H9 (cell line): ENCODE measurements around the gene SEBOX. TPM values are rescaled to one million over a fixed set of nuclear protein-coding genes. Genes with fewer than 3 reads are reported as not detected.

Source experiments
- DNase-seq: peaks from one replicate; pipeline ENCODE4 v3.0.0-alpha.2; 2017
- H2AFZ ChIP-seq: one replicate; pipeline ENCODE4 v1.6.1; 2013; ENCODE audit warnings: mild to moderate bottlenecking, low read length, control low read depth, moderate library complexity
- H2AK5ac ChIP-seq: 2 replicates; pipeline ENCODE4 v1.6.1; 2013; ENCODE audit warnings: low read length, control low read depth, mixed read lengths; ENCODE audit not compliant: insufficient read length
- H2BK120ac ChIP-seq: one replicate; pipeline ENCODE4 v1.6.1; 2013; ENCODE audit warnings: low read depth, mild to moderate bottlenecking, low read length, control low read depth, inconsistent platforms; ENCODE audit not compliant: poor library complexity, severe bottlenecking
- H2BK12ac ChIP-seq: 2 replicates; pipeline ENCODE4 v1.6.1; 2013; ENCODE audit warnings: low read length, control low read depth, mixed read lengths, low read depth; ENCODE audit not compliant: insufficient read length
- H2BK15ac ChIP-seq: 2 replicates; pipeline ENCODE4 v1.6.1; 2013; ENCODE audit warnings: low read depth, low read length, control low read depth
- H2BK20ac ChIP-seq: one replicate; pipeline ENCODE4 v1.6.1; 2013; ENCODE audit warnings: low read depth, mild to moderate bottlenecking, low read length, control low read depth, inconsistent platforms; ENCODE audit not compliant: poor library complexity, severe bottlenecking
- H2BK5ac ChIP-seq: 2 replicates; pipeline ENCODE4 v1.6.1; 2013; ENCODE audit warnings: low read length, control low read depth, mixed read lengths; ENCODE audit not compliant: insufficient read length
- H3K14ac ChIP-seq: 2 replicates; pipeline ENCODE4 v1.6.1; 2013; ENCODE audit warnings: low read length, control low read depth; ENCODE audit not compliant: insufficient read depth
- H3K18ac ChIP-seq: 2 replicates; pipeline ENCODE4 v1.6.1; 2013; ENCODE audit warnings: low read depth, mild to moderate bottlenecking, mixed read lengths, low read length, control low read depth; ENCODE audit not compliant: insufficient read length
- H3K23ac ChIP-seq: 2 replicates; pipeline ENCODE4 v1.6.1; 2013; ENCODE audit warnings: low read length, control low read depth, mixed read lengths, low read depth; ENCODE audit not compliant: insufficient read length
- H3K23me2 ChIP-seq: 2 replicates; pipeline ENCODE4 v1.6.1; 2013; ENCODE audit warnings: low read depth, mild to moderate bottlenecking, mixed read lengths, low read length, control low read depth; ENCODE audit not compliant: insufficient read length, poor library complexity, severe bottlenecking
- H3K27ac ChIP-seq: 2 replicates; pipeline ENCODE4 v1.5.1; 2013; ENCODE audit warnings: low read length, control low read depth, mixed read lengths, low read depth; ENCODE audit not compliant: insufficient read length
- H3K27me3 ChIP-seq: 2 replicates; pipeline ENCODE4 v1.6.1; 2013; ENCODE audit warnings: low read length, control low read depth, inconsistent platforms; ENCODE audit not compliant: insufficient read depth
- H3K4ac ChIP-seq: 2 replicates; pipeline ENCODE4 v1.6.1; 2013; ENCODE audit warnings: low read depth, mild to moderate bottlenecking, control low read depth, inconsistent platforms, low read length, moderate library complexity
- H3K4me1 ChIP-seq: 2 replicates; pipeline ENCODE4 v1.6.1; 2013; ENCODE audit warnings: low read length, control low read depth, inconsistent platforms; ENCODE audit not compliant: insufficient read depth
- H3K4me2 ChIP-seq: 2 replicates; pipeline ENCODE4 v1.6.1; 2013; ENCODE audit warnings: low read length, control low read depth, mixed read lengths; ENCODE audit not compliant: insufficient read length, insufficient read depth
- H3K56ac ChIP-seq: 2 replicates; pipeline ENCODE4 v1.6.1; 2013; ENCODE audit warnings: low read depth, mild to moderate bottlenecking, mixed read lengths, low read length, control low read depth; ENCODE audit not compliant: insufficient read length
- H3K79me1 ChIP-seq: 2 replicates; pipeline ENCODE4 v1.6.1; 2013; ENCODE audit warnings: low read depth, mild to moderate bottlenecking, moderate library complexity, low read length, control low read depth, inconsistent platforms; ENCODE audit not compliant: insufficient read depth, poor library complexity, severe bottlenecking
- H3K79me2 ChIP-seq: 2 replicates; pipeline ENCODE4 v1.6.1; 2013; ENCODE audit warnings: low read length, control low read depth, inconsistent platforms; ENCODE audit not compliant: insufficient read depth
- H3K9ac ChIP-seq: 2 replicates; pipeline ENCODE4 v1.6.1; 2013; ENCODE audit warnings: low read length, control low read depth, mixed read lengths; ENCODE audit not compliant: insufficient read length; ENCODE audit errors: extremely low read depth
- H3K9me3 ChIP-seq: one replicate; pipeline ENCODE4 v1.6.1; 2013; ENCODE audit warnings: low read depth, low read length, inconsistent platforms; ENCODE audit not compliant: control insufficient read depth
- H3T11ph ChIP-seq: one replicate; pipeline ENCODE4 v1.6.1; 2013; ENCODE audit warnings: mild to moderate bottlenecking, low read length, control low read depth, inconsistent platforms
- H4K20me1 ChIP-seq: one replicate; pipeline ENCODE4 v1.6.1; 2013; ENCODE audit not compliant: control insufficient read depth, insufficient read length, insufficient read depth
- H4K5ac ChIP-seq: 2 replicates; pipeline ENCODE4 v1.6.1; 2013; ENCODE audit warnings: low read depth, mild to moderate bottlenecking, mixed read lengths, low read length, control low read depth; ENCODE audit not compliant: insufficient read length
- H4K8ac ChIP-seq: replicated peaks from 2 replicates; pipeline ENCODE4 v1.6.1; 2013; ENCODE audit warnings: low read length, control low read depth, mixed read lengths, low read depth; ENCODE audit not compliant: insufficient read length
- H4K91ac ChIP-seq: 2 replicates; pipeline ENCODE4 v1.6.1; 2013; ENCODE audit warnings: low read depth, mild to moderate bottlenecking, moderate library complexity, mixed read lengths, low read length, control low read depth; ENCODE audit not compliant: insufficient read length
- H3K27ac Mint-ChIP-seq, 3 experiments: 2 replicates in 2 of 3; 3 replicates in 1 of 3; pipeline ENCODE4 v1.8.0; 2020 to 2021; ENCODE audit warnings: mixed read lengths in 3 of 3, mild to moderate bottlenecking in 1 of 3, moderate library complexity in 1 of 3
- H3K27me3 Mint-ChIP-seq: 2 replicates; pipeline ENCODE4 v1.8.0; 2021; ENCODE audit warnings: low read depth, mild to moderate bottlenecking, moderate library complexity, mixed read lengths
- H3K36me3 Mint-ChIP-seq, 3 experiments: 2 replicates in 2 of 3; 3 replicates in 1 of 3; pipeline ENCODE4 v1.8.0; 2020 to 2021; ENCODE audit warnings: low read depth in 3 of 3, mixed read lengths in 3 of 3; ENCODE audit not compliant: insufficient read depth in 1 of 3
- H3K4me1 Mint-ChIP-seq, 2 experiments: 2 replicates each; pipeline ENCODE4 v1.8.0; 2020; ENCODE audit warnings: mixed read lengths in 2 of 2
- H3K4me3 Mint-ChIP-seq, 2 experiments: 2 replicates in 1 of 2; 3 replicates in 1 of 2; pipeline ENCODE4 v1.8.0; 2020 to 2021; ENCODE audit warnings: mild to moderate bottlenecking in 2 of 2, mixed read lengths in 2 of 2, moderate library complexity in 1 of 2
- H3K9me3 Mint-ChIP-seq, 2 experiments: 2 replicates in 1 of 2; 3 replicates in 1 of 2; pipeline ENCODE4 v1.8.0; 2020; ENCODE audit warnings: mild to moderate bottlenecking in 2 of 2, mixed read lengths in 2 of 2, moderate library complexity in 1 of 2
- WGBS: extraction: QIAGEN DNeasy Blood & Tissue Kit; methylation state at CpG from one replicate; pipeline ENCODE4 v1.1.7; 2013; ENCODE audit warnings: missing lambda C conversion rate, low lambda C conversion rate, mixed read lengths; ENCODE audit not compliant: insufficient read length; ENCODE audit errors: extremely low coverage; 5-methylcytosine and 5-hydroxymethylcytosine counted together
- total RNA-seq: library from RNA; stranded (reverse); gene quantifications from 2 replicates; pipeline ENCODE4 v1.2.1, GENCODE V29; 2021
- TF ChIP-seq, protein P1 (sequence below): fragments of 200-600 bp; sonication (generic); conservative IDR thresholded peaks from 3 replicates; pipeline ENCODE4 v1.8.0; 2021; ENCODE audit warnings: antibody characterized with exemption, mild to moderate bottlenecking

The SEBOX gene
- total RNA-seq, 1 experiment from 2014 or later, result not detected

DNA sequence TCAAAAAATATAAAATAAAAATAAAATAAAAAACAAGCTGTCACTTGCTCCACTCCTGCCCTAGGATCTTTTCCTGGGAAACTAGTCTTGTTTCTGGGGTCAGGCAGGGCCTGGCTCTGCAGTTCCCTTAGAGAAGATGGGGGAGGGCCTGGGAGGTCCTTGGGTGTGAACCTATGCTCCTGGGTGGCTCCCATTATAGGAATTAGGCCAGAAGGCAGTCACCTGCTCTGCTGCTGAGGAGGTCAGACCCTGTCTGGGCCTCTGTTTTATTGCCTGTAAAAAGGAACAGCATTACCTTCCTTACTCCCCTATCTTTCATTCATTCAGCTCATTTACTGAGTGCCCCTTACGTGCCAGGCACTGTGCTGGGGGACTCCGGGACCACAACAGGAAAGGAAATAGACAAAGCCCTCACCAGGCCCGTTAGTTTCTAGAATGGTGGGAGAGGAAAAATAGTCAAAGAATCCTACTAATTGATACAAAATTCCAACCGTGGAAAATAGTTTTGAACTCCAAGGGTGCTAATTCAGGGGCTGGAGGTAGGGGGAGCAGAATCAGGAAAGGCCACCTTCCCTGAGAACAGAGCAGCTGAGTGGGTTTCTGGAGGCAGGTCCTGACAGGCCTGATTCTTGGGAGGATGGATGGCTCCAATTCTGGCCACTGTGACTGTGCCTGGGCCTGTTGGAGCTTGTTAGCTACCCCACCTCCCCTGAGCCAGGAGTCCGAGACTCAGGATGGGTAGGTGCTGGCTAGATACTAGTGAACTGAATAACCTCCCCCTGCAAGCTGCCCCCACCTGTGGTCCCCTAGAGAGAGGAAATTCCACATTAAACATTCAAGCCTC is 42.4 kb upstream of the SEBOX start:
- Histone ChIP-seq H4K20me1 (no peaks in the 10 kb centered on the region), H3K14ac (no peak overlapping the region), H3K18ac (no peak overlapping the region), H3K9ac (no peak overlapping the region), H3K27me3 (no peaks in the 10 kb centered on the region; the same call in 1 of the 2 replicates), H3K23me2 (peaks cover 9% of the 10 kb centered on the region), H2AK5ac (no peak overlapping the region), H4K8ac (no peak overlapping the region), H3T11ph (no peak overlapping the region), H3K9me3 (no peaks in the 10 kb centered on the region), H4K91ac (no peak overlapping the region), H3K79me1 (no peaks in the 10 kb centered on the region), H3K27ac (peak overlapping the region; percentile 6), H2AFZ (no peak overlapping the region), H3K4me1 (peaks cover 14% of the 10 kb centered on the region; the same call in 1 of the 2 replicates), H4K5ac (no peak overlapping the region), H2BK15ac (no peak overlapping the region), H3K4me2 (peak overlapping the region; percentile 7), H3K56ac (no peak overlapping the region), H2BK12ac (no peak overlapping the region), H3K23ac (no peak overlapping the region), H3K79me2 (no peaks in the 10 kb centered on the region), H2BK5ac (no peak overlapping the region), H3K4ac (no peak overlapping the region), H2BK20ac (no peak overlapping the region), H2BK120ac (no peak overlapping the region)
- Mint-ChIP-seq H3K36me3 (peaks cover 0 to 3% (median 0%) of the 10 kb centered on the region in 3 experiments; a peak in 2 of 7 replicates), H3K27ac (peak overlapping the region; percentile 38 to 82 (median 70); a peak in 5 of 7 replicates), H3K4me3 (peak overlapping the region; percentile 24 to 58; a peak in 4 of 5 replicates), H3K27me3 (peaks cover 49% of the 10 kb centered on the region), H3K9me3 (no peaks in the 10 kb centered on the region), H3K4me1 (peaks cover 67 to 75% of the 10 kb centered on the region in 2 experiments)
- TF ChIP-seq, protein P1, sequence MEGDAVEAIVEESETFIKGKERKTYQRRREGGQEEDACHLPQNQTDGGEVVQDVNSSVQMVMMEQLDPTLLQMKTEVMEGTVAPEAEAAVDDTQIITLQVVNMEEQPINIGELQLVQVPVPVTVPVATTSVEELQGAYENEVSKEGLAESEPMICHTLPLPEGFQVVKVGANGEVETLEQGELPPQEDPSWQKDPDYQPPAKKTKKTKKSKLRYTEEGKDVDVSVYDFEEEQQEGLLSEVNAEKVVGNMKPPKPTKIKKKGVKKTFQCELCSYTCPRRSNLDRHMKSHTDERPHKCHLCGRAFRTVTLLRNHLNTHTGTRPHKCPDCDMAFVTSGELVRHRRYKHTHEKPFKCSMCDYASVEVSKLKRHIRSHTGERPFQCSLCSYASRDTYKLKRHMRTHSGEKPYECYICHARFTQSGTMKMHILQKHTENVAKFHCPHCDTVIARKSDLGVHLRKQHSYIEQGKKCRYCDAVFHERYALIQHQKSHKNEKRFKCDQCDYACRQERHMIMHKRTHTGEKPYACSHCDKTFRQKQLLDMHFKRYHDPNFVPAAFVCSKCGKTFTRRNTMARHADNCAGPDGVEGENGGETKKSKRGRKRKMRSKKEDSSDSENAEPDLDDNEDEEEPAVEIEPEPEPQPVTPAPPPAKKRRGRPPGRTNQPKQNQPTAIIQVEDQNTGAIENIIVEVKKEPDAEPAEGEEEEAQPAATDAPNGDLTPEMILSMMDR, result peak; percentile 48
- peak; percentile 89 for DNase-seq
- no CpG with 5 or more reads among the region's 5 CpGs for WGBS
